K562 (cell line): ENCODE results near the gene ZNF302. TPM values are rescaled to one million over a fixed set of nuclear protein-coding genes. Genes with fewer than 3 reads are reported as not detected.

ENCODE experiments used
- ATF7 ChIP-seq: fragments of 450-650 bp; IDR thresholded peaks from 2 replicates; pipeline ENCODE4 v1.7.1; 2014; ENCODE audit warnings: mild to moderate bottlenecking, moderate library complexity
- CAMTA2 ChIP-seq: fragments of 250-450 bp; sonication (Bioruptor Pico); conservative IDR thresholded peaks from 2 replicates; pipeline ENCODE4 v1.5.1; 2022
- CEBPG ChIP-seq, 3 experiments: fragments of 200-800 bp in 1 of 3; sonication (Bioruptor generic) in 1 of 3; sonication (generic) in 1 of 3; formaldehyde crosslinking in 1 of 3; IDR thresholded peaks in 2 of 3; conservative IDR thresholded peaks in 1 of 3; 2 replicates each; pipeline versions ENCODE4 v1.6.1 to v1.8.0; 2016 to 2022; ENCODE audit warnings: missing compliant biosample characterization in 2 of 3, missing genetic modification characterization in 2 of 3, mild to moderate bottlenecking in 1 of 3, missing genetic modification reagents in 1 of 3
- HNRNPL ChIP-seq: fragments of 200-400 bp; formaldehyde crosslinking; IDR thresholded peaks from 2 replicates; pipeline ENCODE4 v1.6.1; 2017; ENCODE audit warnings: low read depth, mild to moderate bottlenecking, low read length
- KAT8 ChIP-seq: fragments of 450-650 bp; IDR thresholded peaks from 2 replicates; pipeline ENCODE4 v1.6.1; 2016; ENCODE audit warnings: low read depth, mild to moderate bottlenecking
- NBN ChIP-seq: fragments of 450-650 bp; IDR thresholded peaks from 2 replicates; pipeline ENCODE4 v1.6.1; 2016; ENCODE audit warnings: low read depth, mild to moderate bottlenecking
- POLR2A ChIP-seq: fragments of 450-650 bp; conservative IDR thresholded peaks from 2 replicates; pipeline ENCODE4 v1.6.1; 2016
- TAF15 ChIP-seq: fragments of 200-400 bp; formaldehyde crosslinking; IDR thresholded peaks from 2 replicates; pipeline ENCODE4 v1.6.1; 2017; ENCODE audit warnings: mild to moderate bottlenecking, low read depth, low read length, moderate library complexity
- XRCC4 ChIP-seq: IDR thresholded peaks from one replicate; pipeline ENCODE4 v1.6.1; 2011; ENCODE audit not compliant: insufficient read depth, insufficient read length; ENCODE audit errors: extremely low read depth
- ZKSCAN1 ChIP-seq: fragments of 150-350 bp; IDR thresholded peaks from 2 replicates; pipeline ENCODE4 v1.6.1; 2016; ENCODE audit warnings: low read depth, low read length
- ZNF239 ChIP-seq: fragments of 250-450 bp; sonication (Bioruptor Pico); IDR thresholded peaks from 2 replicates; pipeline ENCODE4 v1.4.0; 2020; ENCODE audit warnings: mild to moderate bottlenecking
- ZNF584 ChIP-seq: fragments of 200-800 bp; sonication (Bioruptor generic); IDR thresholded peaks from 2 replicates; pipeline ENCODE4 v1.6.1; 2016; ENCODE audit warnings: low read depth, mild to moderate bottlenecking, missing genetic modification characterization, missing compliant biosample characterization
- polyA plus RNA-seq, 8 experiments: library from polyadenylated mRNA; depleted of rRNA in 4 of 8; stranded (reverse) in 5 of 8; unstranded in 3 of 8; fragments of >200 nt; fragmentation: Nextera tagmentation in 2 of 8; fragmentation: Illumina TruSeq in 1 of 8; extraction: Ambion mirVana in 2 of 8; extraction: Trizol in 1 of 8; gene quantifications; 2 replicates each; pipeline versions ENCODE4 v1.2.1 to v1.2.3, GENCODE V29; 2011 to 2014; ENCODE audit warnings: inconsistent platforms in 1 of 8, missing spikeins in 1 of 8
- total RNA-seq, 7 experiments: library from RNA; depleted of rRNA in 6 of 7; stranded (reverse); fragments of >200 nt in 6 of 7; fragmentation: Illumina TruSeq in 2 of 7; extraction: Trizol in 2 of 7; gene quantifications; 2 replicates each; pipeline versions ENCODE4 v1.2.1 to v1.2.3, GENCODE V29; 2011 to 2021; ENCODE audit warnings: low replicate concordance in 1 of 7
- TF ChIP-seq, protein P1 (sequence below), 2 experiments: fragments of 450-650 bp in 1 of 2; IDR thresholded peaks; 2 replicates each; pipeline ENCODE4 v1.6.1; 2011 to 2017; ENCODE audit warnings: low read depth in 2 of 2, antibody characterized with exemption in 1 of 2, borderline replicate concordance in 1 of 2, low read length in 1 of 2, mild to moderate bottlenecking in 1 of 2, mixed read lengths in 1 of 2; ENCODE audit not compliant: control insufficient read depth in 1 of 2
- TF ChIP-seq, protein P2 (sequence below): fragments of 450-650 bp; IDR thresholded peaks from 2 replicates; pipeline ENCODE4 v1.6.1; 2018; ENCODE audit not compliant: partially characterized antibody
- TF ChIP-seq, protein P3 (sequence below): fragments of 250-450 bp; sonication (Bioruptor Pico); IDR thresholded peaks from 2 replicates; pipeline ENCODE4 v1.4.0; 2020; ENCODE audit warnings: mild to moderate bottlenecking, moderate library complexity
- TF ChIP-seq, protein P4 (sequence below): sonication (generic); formaldehyde crosslinking; IDR thresholded peaks from 2 replicates; pipeline ENCODE4 v1.9.0; 2022; ENCODE audit warnings: mild to moderate bottlenecking, missing genetic modification reagents

The ZNF302 gene
- total and polyA plus RNA-seq, 9 of the 15 experiments (the other 6 are each of a cell fraction or from before 2014, with no cell fraction given), result 0.08 to 1.0 (median 0.27) TPM; not detected in 1

DNA sequence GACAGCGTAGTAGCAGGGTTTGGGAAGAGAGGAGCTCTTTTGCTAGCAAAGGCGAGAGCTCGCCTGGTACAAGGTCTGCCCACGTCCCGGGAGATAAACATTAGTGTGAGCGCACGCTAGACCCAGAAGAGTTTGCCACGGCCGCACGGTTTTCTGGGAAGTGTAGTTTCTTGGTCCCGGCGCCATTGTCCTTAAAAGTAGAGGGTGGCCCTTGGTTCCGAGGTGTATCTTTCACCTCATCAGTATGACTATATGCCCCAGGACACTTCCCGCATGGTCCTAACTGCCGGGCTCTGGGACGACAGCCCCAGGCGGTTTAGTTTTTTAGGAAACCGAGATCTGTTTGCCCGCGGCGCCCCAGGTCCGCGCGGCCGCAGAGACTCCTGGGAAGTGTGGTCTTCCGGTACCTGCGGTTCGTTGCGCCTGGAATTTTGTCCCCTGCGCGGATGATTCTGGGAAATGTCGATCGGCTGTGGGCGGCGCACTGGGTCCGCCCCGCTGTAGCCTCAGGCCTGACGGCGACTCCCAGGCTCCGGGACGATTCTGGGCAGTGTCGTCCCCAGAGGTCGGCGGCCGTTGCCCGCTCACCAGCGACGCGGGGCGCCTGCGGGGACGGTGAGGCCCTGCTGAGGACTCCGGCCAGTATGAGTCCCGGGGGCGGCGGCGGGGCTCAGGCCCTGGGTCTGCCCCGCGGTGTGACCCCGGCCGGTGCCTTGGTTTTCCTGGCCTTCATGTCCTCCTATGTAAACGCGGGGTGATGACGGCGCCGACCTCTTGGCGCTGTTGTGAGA is 56.5 kb downstream of the ZNF302 start, which contains the start of gene ZNF181 (continued):
- TF ChIP-seq, protein P1, sequence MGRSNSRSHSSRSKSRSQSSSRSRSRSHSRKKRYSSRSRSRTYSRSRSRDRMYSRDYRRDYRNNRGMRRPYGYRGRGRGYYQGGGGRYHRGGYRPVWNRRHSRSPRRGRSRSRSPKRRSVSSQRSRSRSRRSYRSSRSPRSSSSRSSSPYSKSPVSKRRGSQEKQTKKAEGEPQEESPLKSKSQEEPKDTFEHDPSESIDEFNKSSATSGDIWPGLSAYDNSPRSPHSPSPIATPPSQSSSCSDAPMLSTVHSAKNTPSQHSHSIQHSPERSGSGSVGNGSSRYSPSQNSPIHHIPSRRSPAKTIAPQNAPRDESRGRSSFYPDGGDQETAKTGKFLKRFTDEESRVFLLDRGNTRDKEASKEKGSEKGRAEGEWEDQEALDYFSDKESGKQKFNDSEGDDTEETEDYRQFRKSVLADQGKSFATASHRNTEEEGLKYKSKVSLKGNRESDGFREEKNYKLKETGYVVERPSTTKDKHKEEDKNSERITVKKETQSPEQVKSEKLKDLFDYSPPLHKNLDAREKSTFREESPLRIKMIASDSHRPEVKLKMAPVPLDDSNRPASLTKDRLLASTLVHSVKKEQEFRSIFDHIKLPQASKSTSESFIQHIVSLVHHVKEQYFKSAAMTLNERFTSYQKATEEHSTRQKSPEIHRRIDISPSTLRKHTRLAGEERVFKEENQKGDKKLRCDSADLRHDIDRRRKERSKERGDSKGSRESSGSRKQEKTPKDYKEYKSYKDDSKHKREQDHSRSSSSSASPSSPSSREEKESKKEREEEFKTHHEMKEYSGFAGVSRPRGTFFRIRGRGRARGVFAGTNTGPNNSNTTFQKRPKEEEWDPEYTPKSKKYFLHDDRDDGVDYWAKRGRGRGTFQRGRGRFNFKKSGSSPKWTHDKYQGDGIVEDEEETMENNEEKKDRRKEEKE (IDR thresholded peaks at IDR 0.05; ENCODE audit: borderline replicate concordance in 1 of 2, control insufficient read depth in 1 of 2, low read depth in 2 of 2, low read length in 1 of 2), result peak in 1 of 2 experiments; percentile 73; a peak in 1 of 4 replicates
- TF ChIP-seq ATF7 (peak; percentile 91), XRCC4 (no peak), CEBPG (CRISPR knock-in tag; IDR thresholded peaks at IDR 0.05) (no peak), CEBPG (tag; conservative IDR thresholded peaks at IDR 0.05 in 1 of 2, IDR thresholded peaks at IDR 0.05 in 1 of 2) (no peak), ZNF239 (CRISPR knock-in tag) (0 out of 2 replicates have a peak, but pooled peaks have one; percentile 19), ZNF584 (peak; percentile 87), CAMTA2 (no peak), NBN (no peak; the same call in 1 of the 2 replicates), HNRNPL (no peak), ZKSCAN1 (no peak), POLR2A (peak; percentile 95), TAF15 (no peak), KAT8 (peak; percentile 47; the same call in 1 of the 2 replicates)
- TF ChIP-seq, protein P2, sequence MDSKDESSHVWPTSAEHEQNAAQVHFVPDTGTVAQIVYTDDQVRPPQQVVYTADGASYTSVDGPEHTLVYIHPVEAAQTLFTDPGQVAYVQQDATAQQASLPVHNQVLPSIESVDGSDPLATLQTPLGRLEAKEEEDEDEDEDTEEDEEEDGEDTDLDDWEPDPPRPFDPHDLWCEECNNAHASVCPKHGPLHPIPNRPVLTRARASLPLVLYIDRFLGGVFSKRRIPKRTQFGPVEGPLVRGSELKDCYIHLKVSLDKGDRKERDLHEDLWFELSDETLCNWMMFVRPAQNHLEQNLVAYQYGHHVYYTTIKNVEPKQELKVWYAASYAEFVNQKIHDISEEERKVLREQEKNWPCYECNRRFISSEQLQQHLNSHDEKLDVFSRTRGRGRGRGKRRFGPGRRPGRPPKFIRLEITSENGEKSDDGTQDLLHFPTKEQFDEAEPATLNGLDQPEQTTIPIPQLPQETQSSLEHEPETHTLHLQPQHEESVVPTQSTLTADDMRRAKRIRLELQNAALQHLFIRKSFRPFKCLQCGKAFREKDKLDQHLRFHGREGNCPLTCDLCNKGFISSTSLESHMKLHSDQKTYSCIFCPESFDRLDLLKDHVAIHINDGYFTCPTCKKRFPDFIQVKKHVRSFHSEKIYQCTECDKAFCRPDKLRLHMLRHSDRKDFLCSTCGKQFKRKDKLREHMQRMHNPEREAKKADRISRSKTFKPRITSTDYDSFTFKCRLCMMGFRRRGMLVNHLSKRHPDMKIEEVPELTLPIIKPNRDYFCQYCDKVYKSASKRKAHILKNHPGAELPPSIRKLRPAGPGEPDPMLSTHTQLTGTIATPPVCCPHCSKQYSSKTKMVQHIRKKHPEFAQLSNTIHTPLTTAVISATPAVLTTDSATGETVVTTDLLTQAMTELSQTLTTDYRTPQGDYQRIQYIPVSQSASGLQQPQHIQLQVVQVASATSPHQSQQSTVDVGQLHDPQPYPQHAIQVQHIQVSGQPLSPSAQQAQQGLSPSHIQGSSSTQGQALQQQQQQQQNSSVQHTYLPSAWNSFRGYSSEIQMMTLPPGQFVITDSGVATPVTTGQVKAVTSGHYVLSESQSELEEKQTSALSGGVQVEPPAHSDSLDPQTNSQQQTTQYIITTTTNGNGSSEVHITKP, result no peak
- TF ChIP-seq, protein P3, sequence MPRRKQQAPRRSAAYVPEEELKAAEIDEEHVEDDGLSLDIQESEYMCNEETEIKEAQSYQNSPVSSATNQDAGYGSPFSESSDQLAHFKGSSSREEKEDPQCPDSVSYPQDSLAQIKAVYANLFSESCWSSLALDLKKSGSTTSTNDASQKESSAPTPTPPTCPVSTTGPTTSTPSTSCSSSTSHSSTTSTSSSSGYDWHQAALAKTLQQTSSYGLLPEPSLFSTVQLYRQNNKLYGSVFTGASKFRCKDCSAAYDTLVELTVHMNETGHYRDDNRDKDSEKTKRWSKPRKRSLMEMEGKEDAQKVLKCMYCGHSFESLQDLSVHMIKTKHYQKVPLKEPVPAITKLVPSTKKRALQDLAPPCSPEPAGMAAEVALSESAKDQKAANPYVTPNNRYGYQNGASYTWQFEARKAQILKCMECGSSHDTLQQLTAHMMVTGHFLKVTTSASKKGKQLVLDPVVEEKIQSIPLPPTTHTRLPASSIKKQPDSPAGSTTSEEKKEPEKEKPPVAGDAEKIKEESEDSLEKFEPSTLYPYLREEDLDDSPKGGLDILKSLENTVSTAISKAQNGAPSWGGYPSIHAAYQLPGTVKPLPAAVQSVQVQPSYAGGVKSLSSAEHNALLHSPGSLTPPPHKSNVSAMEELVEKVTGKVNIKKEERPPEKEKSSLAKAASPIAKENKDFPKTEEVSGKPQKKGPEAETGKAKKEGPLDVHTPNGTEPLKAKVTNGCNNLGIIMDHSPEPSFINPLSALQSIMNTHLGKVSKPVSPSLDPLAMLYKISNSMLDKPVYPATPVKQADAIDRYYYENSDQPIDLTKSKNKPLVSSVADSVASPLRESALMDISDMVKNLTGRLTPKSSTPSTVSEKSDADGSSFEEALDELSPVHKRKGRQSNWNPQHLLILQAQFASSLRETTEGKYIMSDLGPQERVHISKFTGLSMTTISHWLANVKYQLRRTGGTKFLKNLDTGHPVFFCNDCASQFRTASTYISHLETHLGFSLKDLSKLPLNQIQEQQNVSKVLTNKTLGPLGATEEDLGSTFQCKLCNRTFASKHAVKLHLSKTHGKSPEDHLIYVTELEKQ (CRISPR knock-in tag), result no peak
- TF ChIP-seq, protein P4, sequence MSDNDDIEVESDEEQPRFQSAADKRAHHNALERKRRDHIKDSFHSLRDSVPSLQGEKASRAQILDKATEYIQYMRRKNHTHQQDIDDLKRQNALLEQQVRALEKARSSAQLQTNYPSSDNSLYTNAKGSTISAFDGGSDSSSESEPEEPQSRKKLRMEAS (CRISPR knock-in tag), result 0 out of 2 replicates have a peak, but pooled peaks have one; percentile 37
